ENCODE data around the gene C1QTNF9B. TPM values are rescaled to one million over a fixed set of nuclear protein-coding genes. Genes with fewer than 3 reads are reported as not detected.

C1QTNF9B gene
- total and polyA plus RNA-seq, 2 of the 13 experiments (the other 11 are each of a cell fraction or from before 2014, with no cell fraction given): not detected

GRCh38 chr13:23861310-23861709, 36.0 kb downstream of the C1QTNF9B start (continued):
- no peak for TF ChIP-seq NFAT5 (CRISPR knock-in tag; IDR thresholded peaks at IDR 0.05)
- no peak for TF ChIP-seq E2F1 (CRISPR knock-in tag; IDR thresholded peaks at IDR 0.05)
- TF ChIP-seq CAMTA2 (CRISPR knock-in tag; IDR thresholded peaks at IDR 0.05; ENCODE audit: borderline replicate concordance): no peak
- no peak for TF ChIP-seq ZNF691 (CRISPR knock-in tag; IDR thresholded peaks at IDR 0.05; ENCODE audit: borderline replicate concordance, low read depth)

GRCh38 chr13:23859904-23860303, 37.4 kb downstream of the C1QTNF9B start:
- H4K20me1 ChIP-seq (ENCODE audit: insufficient read depth, low read length): no peaks in the 10 kb centered on the region
- H3K36me3 ChIP-seq (replicated peaks in 1 of 2; ENCODE audit: control insufficient read depth in 1 of 2, insufficient read depth in 2 of 2, low read length in 2 of 2): peaks cover 0 to 4% of the 10 kb centered on the region in 2 experiments; a peak in 2 of 5 replicates
- no peak overlapping the region for H3K4me2 ChIP-seq (ENCODE audit: low read depth, low read length)
- peaks cover 19% of the 10 kb centered on the region for H3K4me1 ChIP-seq (ENCODE audit: insufficient read depth, low read length)
- H3K4me3 ChIP-seq (replicated peaks in 1 of 3; ENCODE audit: insufficient read depth in 1 of 3, low read depth in 2 of 3, low read length in 3 of 3): no peak overlapping the region
- intact Hi-C loops (cut with micrococcal nuclease; ENCODE audit: unreplicated experiment) (no loop called here), in situ Hi-C loops (cut with HindIII; ENCODE audit: extremely low pct_ligation_motif_present, low pct_unique_long_range_greater_than_20kb) (no loop called here)
- no peak for FAIRE-seq
- CTCF ChIA-PET (ENCODE audit: low intra/inter-chr PET ratio, low total read pairs): no interaction called here
- ATAC-seq: peak; percentile 31; the same call in 2 of the 3 replicates
- no peak overlapping the region for H2AFZ ChIP-seq (ENCODE audit: low read length)
- H3K27me3 ChIP-seq (ENCODE audit: control insufficient read depth in 1 of 2, insufficient read depth in 2 of 2, low read length in 2 of 2): no peaks in the 10 kb centered on the region
- no peaks in the 10 kb centered on the region for H3K9me3 ChIP-seq (ENCODE audit: low read length)
- no TSS peak for BruUV-seq (replicated peaks)
- no peaks in the 10 kb centered on the region for H3K79me2 ChIP-seq (ENCODE audit: insufficient read depth, low read length)
- POLR2A ChIA-PET: no interaction called here
- 97% methylated on average over 2 of the region's 2 CpGs for WGBS (ENCODE audit: low lambda C conversion rate)
- DNase-seq (ENCODE audit: low spot score): no peak
- no peak overlapping the region for H3K27ac ChIP-seq (ENCODE audit: extremely low read length, insufficient read depth, low read length)
- H3K9ac ChIP-seq (ENCODE audit: insufficient read depth, low read depth, low read length): no peak overlapping the region
- TF ChIP-seq ZNF512B (CRISPR knock-in tag; IDR thresholded peaks at IDR 0.05; ENCODE audit: borderline replicate concordance) (no peak), ZNF343 (CRISPR knock-in tag; IDR thresholded peaks at IDR 0.05) (no peak), GATA4 (IDR thresholded peaks at IDR 0.05; ENCODE audit: borderline replicate concordance, low read depth) (no peak), SRSF9 (IDR thresholded peaks at IDR 0.05; ENCODE audit: borderline replicate concordance, insufficient read depth, low read depth, low read length, poor library complexity, severe bottlenecking) (no peak), ARNT (IDR thresholded peaks at IDR 0.05) (no peak), SOX5 (CRISPR knock-in tag; IDR thresholded peaks at IDR 0.05; ENCODE audit: borderline replicate concordance) (no peak), ZNF570 (CRISPR knock-in tag; IDR thresholded peaks at IDR 0.05; ENCODE audit: borderline replicate concordance) (no peak), REPIN1 (CRISPR knock-in tag; IDR thresholded peaks at IDR 0.05; ENCODE audit: borderline replicate concordance, low read depth) (no peak)

Data from HepG2 (cell line).